Upper lobe of left lung (tissue), 6 donors: ENCODE data around the gene CDCA4. TPM values are rescaled to one million over a fixed set of nuclear protein-coding genes. Genes with fewer than 3 reads are reported as not detected.

ENCODE experiments used
- ATAC-seq, 2 donors: fragments of 200-7000 bp; cut with Tn5 transposase; one replicate each; pipeline ENCODE4 v1.9.1; 2022; ENCODE audit warnings: mild to moderate bottlenecking in 2 of 2, moderate library complexity in 2 of 2; ENCODE audit not compliant: low FRiP score in 2 of 2
- DNase-seq, 2 donors: peaks; one replicate each; pipeline ENCODE4 v3.0.0-alpha.2; 2019 to 2020
- H3K27ac ChIP-seq, 4 donors: fragments of 200-600 bp; sonication (generic); one replicate each; pipeline ENCODE4 v1.5.1; 2016 to 2019
- H3K27me3 ChIP-seq, 4 donors: fragments of 200-600 bp; sonication (generic); one replicate each; pipeline ENCODE4 v1.5.1; 2017 to 2019
- H3K36me3 ChIP-seq, 4 donors: fragments of 200-600 bp; sonication (generic); one replicate each; pipeline ENCODE4 v1.5.1; 2016 to 2019
- H3K4me1 ChIP-seq, 4 donors: fragments of 200-600 bp; sonication (generic); one replicate each; pipeline ENCODE4 v1.5.1; 2018 to 2019
- H3K4me3 ChIP-seq, 4 donors: fragments of 200-600 bp; sonication (generic); one replicate each; pipeline ENCODE4 v1.5.1; 2017 to 2019; ENCODE audit warnings: mild to moderate bottlenecking in 2 of 4, moderate library complexity in 1 of 4
- H3K9me3 ChIP-seq, 4 donors: fragments of 200-600 bp; sonication (generic); one replicate each; pipeline ENCODE4 v1.5.1; 2018 to 2019
- EP300 ChIP-seq, 4 donors: sonication (generic); formaldehyde crosslinking; IDR thresholded peaks; one replicate each; pipeline ENCODE4 v1.5.1; 2017; ENCODE audit warnings: antibody characterized with exemption in 4 of 4, control low read depth in 2 of 4
- POLR2A ChIP-seq, 4 donors: fragments of 450-650 bp; IDR thresholded peaks; one replicate each; pipeline ENCODE4 v1.5.1; 2016 to 2017; ENCODE audit warnings: antibody characterized with exemption in 4 of 4, mild to moderate bottlenecking in 2 of 4
- POLR2AphosphoS5 ChIP-seq, 2 donors: sonication (generic); formaldehyde crosslinking; IDR thresholded peaks; one replicate each; pipeline ENCODE4 v1.5.1; 2017; ENCODE audit warnings: antibody characterized with exemption in 2 of 2
- WGBS, 2 donors: methylation state at CpG; one replicate each; pipeline ENCODE4 v1.1.5; 2017 to 2018; 5-methylcytosine and 5-hydroxymethylcytosine counted together
- total RNA-seq, 6 donors: library from RNA; depleted of rRNA in 4 of 6; stranded (reverse); fragments of >200 nt in 4 of 6; gene quantifications; one replicate each; pipeline versions ENCODE4 v1.1.0 to v1.2.1, GENCODE V29; 2016 to 2021
- TF ChIP-seq, protein P1 (sequence below), 6 experiments: fragments of 450-650 bp in 4 of 6; fragments of 200-600 bp in 2 of 6; sonication (generic) in 2 of 6; IDR thresholded peaks; one replicate each; pipeline ENCODE4 v1.5.1; 2016 to 2019; ENCODE audit warnings: antibody characterized with exemption in 6 of 6
- donor health status: DM: no; HTN: no; CAD: no; lungs with moderate emphysema.
- donor health status: DM: no; HTN: yes; CAD: no; lungs with severe emphysema.

The CDCA4 gene
- total RNA-seq, 6 donors from 2014 or later = 0.89 to 10.3 (median 6.6) TPM

DNA sequence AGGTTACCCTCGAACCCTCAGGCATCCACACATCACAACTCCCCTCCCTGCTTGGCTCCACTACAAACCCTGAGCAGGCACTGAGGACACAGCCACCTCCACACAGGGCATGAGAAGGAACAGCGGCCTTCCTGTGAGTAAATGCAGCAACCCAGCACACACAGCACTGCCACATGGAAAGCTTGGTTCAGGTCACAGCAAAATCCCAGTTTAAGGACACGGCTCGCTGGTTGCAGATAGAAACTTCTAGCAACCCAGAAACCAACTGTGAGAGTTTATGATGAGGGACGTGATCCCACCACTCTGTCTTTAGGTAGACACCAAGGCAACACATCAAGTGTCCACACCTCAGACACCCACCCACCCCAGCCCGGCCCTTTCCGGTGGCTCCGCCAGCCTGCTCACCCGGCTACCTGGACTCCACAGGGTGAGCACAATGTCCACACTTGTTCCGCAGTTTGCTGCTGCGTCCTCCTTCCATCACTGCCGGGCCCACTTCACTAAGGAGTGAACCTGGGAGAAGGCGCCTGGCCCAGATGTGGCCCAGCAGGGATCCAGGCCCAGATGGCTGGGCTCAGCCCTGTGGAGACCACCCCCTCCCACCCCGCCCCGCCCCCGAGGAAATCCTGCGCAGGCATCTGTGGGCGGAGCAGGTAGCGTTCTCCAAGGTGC, 13.2 kb downstream of the CDCA4 start:
- WGBS, 2 donors = 91 to 96% methylated on average over 7 to 19 of the region's 19 CpGs
- H3K36me3 ChIP-seq = peaks cover 0 to 39% (median 25%) of the 10 kb centered on the region in 4 donors
- H3K27ac ChIP-seq = no peak overlapping the region
- DNase-seq (no peak), ATAC-seq (no peak)
- TF ChIP-seq, protein P1, sequence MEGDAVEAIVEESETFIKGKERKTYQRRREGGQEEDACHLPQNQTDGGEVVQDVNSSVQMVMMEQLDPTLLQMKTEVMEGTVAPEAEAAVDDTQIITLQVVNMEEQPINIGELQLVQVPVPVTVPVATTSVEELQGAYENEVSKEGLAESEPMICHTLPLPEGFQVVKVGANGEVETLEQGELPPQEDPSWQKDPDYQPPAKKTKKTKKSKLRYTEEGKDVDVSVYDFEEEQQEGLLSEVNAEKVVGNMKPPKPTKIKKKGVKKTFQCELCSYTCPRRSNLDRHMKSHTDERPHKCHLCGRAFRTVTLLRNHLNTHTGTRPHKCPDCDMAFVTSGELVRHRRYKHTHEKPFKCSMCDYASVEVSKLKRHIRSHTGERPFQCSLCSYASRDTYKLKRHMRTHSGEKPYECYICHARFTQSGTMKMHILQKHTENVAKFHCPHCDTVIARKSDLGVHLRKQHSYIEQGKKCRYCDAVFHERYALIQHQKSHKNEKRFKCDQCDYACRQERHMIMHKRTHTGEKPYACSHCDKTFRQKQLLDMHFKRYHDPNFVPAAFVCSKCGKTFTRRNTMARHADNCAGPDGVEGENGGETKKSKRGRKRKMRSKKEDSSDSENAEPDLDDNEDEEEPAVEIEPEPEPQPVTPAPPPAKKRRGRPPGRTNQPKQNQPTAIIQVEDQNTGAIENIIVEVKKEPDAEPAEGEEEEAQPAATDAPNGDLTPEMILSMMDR (IDR thresholded peaks at IDR 0.05) = no peak
- H3K4me3 ChIP-seq = no peak overlapping the region
- no peaks in the 10 kb centered on the region for H3K9me3 ChIP-seq
- no peaks in the 10 kb centered on the region for H3K27me3 ChIP-seq
- peaks cover 0 to under 1% (median under 1%) of the 10 kb centered on the region in 4 donors for H3K4me1 ChIP-seq

DNA sequence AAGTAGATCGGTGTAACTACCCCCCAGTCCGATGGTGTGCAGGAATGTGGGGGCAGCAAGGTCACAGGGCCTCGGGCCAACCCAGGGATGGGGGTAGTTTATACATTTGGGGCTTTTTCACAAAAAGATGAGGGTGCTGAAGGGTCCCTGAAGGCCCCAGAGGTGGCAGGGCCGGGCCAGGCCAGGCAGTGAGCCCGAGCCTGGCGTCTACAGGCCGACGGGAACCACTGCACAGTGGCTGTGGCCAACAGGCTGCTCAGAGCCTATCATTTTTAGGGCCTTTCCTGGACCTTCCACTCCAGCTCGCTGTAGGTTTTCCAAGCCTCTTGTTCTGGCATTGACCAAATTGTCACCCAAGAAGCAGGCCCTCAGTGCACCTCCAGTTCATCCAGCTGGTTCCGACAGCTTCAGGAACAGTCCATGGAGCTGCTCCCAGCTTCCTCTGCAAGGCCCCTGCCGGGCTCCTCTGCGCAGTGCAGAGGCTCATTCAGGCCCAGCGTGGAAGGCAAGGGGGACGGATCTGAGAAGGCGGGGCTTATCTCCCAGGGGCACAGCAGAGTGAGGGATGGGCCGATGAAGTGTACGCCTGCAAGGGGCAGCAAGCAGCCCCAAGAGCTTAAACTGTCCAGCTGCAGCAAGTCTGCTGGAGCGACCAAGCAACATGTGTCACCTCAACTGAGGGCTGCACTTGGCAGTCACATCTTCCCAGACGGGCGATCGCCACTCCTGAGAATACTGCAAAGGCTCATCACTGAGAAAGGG, 13.9 kb downstream of the CDCA4 start:
- DNase-seq (no peak), ATAC-seq (no peak)
- Histone ChIP-seq H3K36me3 (peaks cover 0 to 39% (median 25%) of the 10 kb centered on the region in 4 donors), H3K4me1 (no peaks in the 10 kb centered on the region), H3K27me3 (no peaks in the 10 kb centered on the region), H3K27ac (no peak overlapping the region), H3K9me3 (no peaks in the 10 kb centered on the region), H3K4me3 (no peak overlapping the region)
- 91 to 92% methylated on average over 12 to 20 of the region's 21 CpGs for WGBS, 2 donors
- TF ChIP-seq, protein P1 (IDR thresholded peaks at IDR 0.05) = no peak
- TF ChIP-seq EP300 (IDR thresholded peaks at IDR 0.05) (no peak), POLR2A (IDR thresholded peaks at IDR 0.05) (no peak), POLR2AphosphoS5 (IDR thresholded peaks at IDR 0.05) (no peak)

DNA sequence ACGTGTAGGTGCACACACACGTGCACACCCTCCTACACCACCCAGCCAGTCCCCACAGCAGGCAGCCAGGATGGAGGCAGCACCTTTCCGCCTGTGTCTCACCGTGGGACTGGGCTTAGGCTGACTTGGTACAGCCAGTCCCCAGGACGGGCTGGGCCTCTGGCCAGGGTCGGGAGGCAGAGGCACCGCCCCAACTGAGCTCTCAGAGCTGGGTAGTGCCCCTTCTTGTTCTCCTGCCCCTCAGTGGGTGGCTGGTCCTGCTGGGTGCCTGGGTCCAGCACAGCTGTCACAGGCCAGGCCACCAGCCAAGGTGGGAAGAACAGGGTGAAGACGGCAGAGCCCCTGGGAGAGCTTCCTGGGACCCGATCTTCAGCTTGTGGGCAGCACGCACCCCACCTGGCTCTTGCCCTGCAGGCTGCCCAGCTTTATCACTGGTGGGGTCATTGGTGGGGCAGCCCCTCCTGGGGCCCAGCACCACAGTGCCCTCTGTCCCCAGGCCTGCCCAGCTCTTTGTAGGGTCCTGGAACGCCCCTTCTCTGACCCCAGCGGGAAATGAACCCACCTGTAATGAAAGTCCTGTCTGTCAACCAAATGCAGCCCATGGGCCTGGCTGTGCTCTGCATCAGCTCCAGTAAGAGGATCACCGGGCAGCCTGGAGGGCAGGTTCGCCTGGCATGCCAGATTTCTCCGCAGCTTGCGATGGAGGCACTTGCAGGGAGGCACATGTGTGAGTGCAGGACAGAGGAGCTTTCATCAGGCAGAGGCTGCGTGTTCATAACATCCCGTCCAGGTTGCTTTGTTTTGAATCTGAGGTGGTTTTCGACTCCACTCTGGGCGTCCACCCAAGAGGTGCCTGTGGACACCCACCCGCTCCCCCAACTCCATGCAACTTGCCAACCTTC, 14.7 kb downstream of the CDCA4 start:
- WGBS, 2 donors = 89 to 97% methylated on average over 7 to 21 of the region's 21 CpGs
- Histone ChIP-seq H3K4me3 (no peak overlapping the region), H3K36me3 (peaks cover 0 to 36% (median 20%) of the 10 kb centered on the region in 4 donors), H3K27me3 (no peaks in the 10 kb centered on the region), H3K9me3 (no peaks in the 10 kb centered on the region), H3K27ac (no peak overlapping the region), H3K4me1 (no peaks in the 10 kb centered on the region)
- TF ChIP-seq EP300 (IDR thresholded peaks at IDR 0.05) (no peak), POLR2A (IDR thresholded peaks at IDR 0.05) (no peak), POLR2AphosphoS5 (IDR thresholded peaks at IDR 0.05) (no peak)
- TF ChIP-seq, protein P1 (IDR thresholded peaks at IDR 0.05) = no peak
- peak; percentile 8 to 12 for ATAC-seq
- DNase-seq = no peak

DNA sequence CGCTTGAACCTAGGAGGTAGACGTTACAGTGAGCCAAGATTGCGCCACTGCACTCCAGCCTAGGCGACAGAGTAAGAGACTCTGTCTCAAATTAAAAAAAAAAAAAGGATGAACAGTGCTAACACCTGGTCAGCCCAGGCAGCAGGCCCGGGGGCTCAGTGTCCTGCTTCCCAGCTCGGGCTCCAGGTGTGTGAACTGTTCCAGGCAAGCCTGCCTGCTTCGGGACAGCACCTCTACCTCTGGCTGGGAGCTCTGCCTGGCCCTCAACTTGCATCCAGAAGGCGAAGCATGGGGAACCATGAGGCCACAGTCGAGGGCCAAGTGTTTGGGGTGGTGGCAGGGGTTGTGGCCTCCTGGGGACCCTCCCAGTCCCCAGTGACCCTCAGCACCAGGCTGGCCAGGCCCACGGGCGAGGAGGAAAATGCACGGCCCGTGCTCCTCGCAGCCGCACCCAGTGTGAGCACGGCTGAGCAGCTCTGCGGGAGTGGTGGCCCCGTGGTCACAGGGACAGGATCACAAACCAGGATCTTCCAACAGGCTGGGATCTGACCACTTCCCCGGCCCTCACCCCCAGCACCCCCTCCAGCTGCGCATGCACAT, 15.5 kb downstream of the CDCA4 start:
- Histone ChIP-seq H3K27ac (no peak overlapping the region), H3K9me3 (no peaks in the 10 kb centered on the region), H3K27me3 (no peaks in the 10 kb centered on the region), H3K4me3 (no peak overlapping the region), H3K4me1 (no peaks in the 10 kb centered on the region), H3K36me3 (peaks cover 0 to 30% (median 13%) of the 10 kb centered on the region in 4 donors)
- ATAC-seq = peak; percentile 8 to 50
- 86 to 94% methylated on average over 16 to 18 of the region's 20 CpGs for WGBS, 2 donors
- no peak for TF ChIP-seq EP300 (IDR thresholded peaks at IDR 0.05)
- no peak for TF ChIP-seq POLR2A (IDR thresholded peaks at IDR 0.05)
- TF ChIP-seq POLR2AphosphoS5 (IDR thresholded peaks at IDR 0.05) = no peak
- TF ChIP-seq, protein P1 (IDR thresholded peaks at IDR 0.05) = no peak
- DNase-seq = peak in 1 of 2 donors; percentile 65
